CD1c-positive myeloid dendritic cell (primary cell): ENCODE results near the gene PTTG1IP.

Source experiments
- DNase-seq: peaks from one replicate; pipeline ENCODE4 v3.0.0-alpha.2; 2016; ENCODE audit errors: extremely low spot score

The PTTG1IP gene

DNA sequence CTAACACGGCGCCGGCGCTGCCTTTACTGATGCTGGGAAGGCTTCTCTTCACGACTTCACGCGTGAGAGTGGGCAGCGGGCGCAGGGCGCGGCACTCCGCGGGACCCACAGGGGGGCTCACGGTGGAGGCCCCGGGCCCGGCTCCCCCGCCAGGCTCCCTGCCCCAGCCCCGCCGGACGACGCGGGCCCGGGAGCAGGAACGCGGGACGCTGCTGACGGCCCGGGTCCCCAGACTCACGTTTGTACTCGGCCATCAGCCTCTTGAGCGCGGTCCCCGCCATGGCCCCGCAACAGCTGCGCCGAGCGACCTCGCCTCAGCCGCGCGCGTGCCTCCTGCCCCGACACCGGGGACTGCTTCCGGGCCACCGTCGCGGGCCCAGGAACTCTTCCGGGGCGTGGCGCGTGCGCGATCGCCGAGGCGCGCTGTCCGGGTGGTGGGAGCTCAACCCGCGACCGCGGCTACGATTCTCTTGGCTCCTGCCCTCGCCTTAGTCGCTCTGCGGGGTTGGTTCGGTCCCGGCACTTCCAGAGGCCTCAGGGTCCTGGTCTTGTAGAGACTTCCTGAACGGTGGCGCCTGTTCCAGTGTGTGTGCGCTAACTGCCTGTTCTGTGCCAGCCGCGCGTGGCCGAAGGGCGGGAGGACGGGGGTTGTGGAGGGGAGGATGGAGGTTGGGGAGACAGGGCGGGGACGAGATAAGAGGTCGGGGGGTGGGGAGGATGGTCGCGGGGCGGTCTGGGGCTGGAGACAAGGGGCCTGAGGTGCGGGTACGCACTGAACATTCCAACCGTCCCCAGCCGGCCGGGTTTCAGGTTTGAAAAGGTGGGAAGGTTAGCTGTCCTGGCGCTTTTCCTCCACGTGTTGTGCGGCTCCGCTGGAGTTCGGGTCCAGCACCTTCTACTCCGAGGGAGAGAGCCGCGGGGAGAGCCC lies 71.8 kb downstream of the PTTG1IP start, which contains the start of gene UBE2G2:
TSS of gene UBE2G2 (minus strand) at position 353 of the 928 bp plus-strand sequence. CDS start at position 281, 72 bp downstream.
- peak; percentile 91 for DNase-seq

DNA sequence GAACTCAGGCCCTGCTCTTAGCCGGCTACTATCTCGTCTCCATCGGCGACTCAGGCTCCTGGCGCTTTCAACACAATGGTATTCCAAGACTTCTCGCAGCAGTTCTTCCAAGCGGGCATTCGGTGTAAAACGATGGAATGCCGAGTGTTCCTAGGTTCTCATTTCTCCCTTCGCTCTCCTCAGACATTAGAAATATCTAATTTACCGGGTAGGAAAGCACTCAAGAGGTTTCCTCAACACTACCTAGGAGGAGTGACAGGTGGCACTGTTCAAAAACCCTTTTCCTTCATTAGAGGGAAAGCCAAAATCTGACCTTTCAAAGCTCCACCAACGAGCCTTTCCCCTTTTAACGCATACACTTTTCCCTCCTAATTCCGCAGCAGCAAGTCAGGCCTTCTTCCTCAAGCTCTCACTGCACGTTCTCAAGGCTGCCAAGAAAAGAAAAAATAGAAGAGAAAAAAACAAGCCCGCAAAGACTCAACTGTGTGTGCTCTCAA lies 72.5 kb downstream of the PTTG1IP start:
- DNase-seq = peak; percentile 38

DNA sequence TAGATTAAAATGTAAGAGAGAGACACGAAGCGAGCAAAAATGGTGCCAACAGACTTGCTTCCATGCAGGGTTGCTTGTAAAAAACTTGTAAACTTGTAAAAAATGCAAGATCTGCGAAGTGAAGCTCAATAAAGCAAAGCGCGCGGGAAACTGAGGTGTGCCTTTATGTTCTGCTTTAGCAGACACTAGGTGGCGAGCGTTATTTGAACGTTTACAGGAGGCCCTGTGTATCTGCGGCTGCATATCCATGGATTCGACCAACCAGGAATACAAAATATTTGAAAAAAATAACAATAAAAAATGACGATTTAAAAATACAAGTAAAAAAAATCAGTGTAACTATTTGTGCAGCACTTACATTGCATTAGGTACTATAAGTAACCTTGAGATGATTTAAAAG lies 73.4 kb downstream of the PTTG1IP start:
- DNase-seq = no peak

DNA sequence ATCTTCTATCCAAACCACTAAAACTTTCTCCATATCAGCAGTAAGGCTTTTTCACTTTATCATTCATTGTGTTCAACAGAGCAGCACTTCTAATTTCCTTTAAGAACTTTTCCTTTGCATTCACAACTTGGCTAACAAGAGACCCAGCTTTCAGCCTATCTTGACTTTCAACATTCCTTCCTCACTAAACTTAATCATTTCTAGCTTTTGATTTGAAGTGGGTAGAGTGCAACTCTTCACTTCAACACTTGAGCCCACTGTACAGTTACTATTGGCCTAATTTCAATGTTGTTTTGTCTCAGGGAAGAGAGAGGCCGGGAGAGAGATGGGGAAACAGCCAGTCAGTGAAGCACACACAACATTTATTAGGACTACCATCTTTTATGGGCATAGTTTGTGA lies 73.8 kb downstream of the PTTG1IP start:
- DNase-seq = no peak
